GM12873 (cell line): ENCODE measurements around the gene DNAH1.

ENCODE experiments used
- TF ChIP-seq, protein P1 (sequence below): IDR thresholded peaks from 2 replicates; pipeline ENCODE4 v1.5.1; 2012; ENCODE audit warnings: low read depth, mild to moderate bottlenecking, moderate library complexity, low read length, control low read depth; ENCODE audit not compliant: insufficient read depth; ENCODE audit errors: missing control alignments

The DNAH1 gene

DNA sequence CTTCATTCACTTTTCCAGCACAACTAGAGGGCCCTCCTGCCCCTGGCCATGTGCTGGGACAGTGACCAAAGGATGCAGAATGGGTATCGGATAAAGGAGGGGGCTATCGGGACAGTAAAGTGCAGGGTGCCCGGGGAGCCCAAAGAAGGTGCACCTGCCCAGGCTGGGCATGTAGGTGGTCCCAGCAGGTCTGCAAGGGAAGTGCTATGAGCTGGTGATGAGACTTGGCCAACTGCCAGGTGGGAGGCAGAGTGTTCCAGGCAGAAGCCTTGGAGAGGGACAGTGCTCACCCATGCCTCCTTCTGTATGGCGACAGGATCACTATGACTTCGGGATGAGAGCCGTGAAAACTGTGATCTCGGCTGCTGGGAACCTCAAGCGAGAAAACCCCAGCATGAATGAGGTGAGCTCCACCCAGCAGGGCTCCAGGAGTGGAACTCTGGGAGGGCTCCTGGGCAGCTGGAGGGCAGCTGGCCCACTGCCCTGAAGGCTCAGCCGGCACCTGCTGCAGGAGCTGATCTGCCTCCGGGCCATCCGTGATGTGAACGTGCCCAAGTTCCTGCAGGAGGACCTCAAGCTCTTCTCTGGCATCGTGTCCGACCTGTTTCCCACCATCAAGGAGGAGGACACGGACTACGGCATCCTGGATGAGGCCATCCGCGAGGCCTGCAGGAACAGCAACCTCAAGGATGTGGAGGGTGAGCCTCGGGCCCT, 48.4 kb downstream of the DNAH1 start:
- TF ChIP-seq, protein P1, sequence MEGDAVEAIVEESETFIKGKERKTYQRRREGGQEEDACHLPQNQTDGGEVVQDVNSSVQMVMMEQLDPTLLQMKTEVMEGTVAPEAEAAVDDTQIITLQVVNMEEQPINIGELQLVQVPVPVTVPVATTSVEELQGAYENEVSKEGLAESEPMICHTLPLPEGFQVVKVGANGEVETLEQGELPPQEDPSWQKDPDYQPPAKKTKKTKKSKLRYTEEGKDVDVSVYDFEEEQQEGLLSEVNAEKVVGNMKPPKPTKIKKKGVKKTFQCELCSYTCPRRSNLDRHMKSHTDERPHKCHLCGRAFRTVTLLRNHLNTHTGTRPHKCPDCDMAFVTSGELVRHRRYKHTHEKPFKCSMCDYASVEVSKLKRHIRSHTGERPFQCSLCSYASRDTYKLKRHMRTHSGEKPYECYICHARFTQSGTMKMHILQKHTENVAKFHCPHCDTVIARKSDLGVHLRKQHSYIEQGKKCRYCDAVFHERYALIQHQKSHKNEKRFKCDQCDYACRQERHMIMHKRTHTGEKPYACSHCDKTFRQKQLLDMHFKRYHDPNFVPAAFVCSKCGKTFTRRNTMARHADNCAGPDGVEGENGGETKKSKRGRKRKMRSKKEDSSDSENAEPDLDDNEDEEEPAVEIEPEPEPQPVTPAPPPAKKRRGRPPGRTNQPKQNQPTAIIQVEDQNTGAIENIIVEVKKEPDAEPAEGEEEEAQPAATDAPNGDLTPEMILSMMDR: no peak

DNA sequence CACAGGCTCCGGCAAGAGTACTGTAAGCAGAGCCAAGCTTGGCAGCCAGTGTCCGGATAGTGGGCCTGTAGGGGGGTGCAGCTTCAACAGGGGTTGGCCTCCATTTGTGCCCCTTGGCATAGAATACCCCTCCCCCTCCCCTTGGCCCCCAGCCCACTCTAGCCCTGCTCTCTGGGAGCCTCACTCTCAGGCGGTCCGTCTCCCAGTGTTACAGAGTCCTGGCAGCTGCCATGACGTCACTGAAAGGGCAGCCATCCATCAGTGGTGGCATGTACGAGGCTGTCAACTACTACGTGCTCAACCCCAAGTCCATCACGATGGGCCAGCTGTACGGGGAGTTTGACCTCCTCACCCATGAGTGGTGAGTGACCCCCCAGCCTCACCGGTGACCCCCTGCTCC, 50.4 kb downstream of the DNAH1 start:
- TF ChIP-seq, protein P1: no peak

DNA sequence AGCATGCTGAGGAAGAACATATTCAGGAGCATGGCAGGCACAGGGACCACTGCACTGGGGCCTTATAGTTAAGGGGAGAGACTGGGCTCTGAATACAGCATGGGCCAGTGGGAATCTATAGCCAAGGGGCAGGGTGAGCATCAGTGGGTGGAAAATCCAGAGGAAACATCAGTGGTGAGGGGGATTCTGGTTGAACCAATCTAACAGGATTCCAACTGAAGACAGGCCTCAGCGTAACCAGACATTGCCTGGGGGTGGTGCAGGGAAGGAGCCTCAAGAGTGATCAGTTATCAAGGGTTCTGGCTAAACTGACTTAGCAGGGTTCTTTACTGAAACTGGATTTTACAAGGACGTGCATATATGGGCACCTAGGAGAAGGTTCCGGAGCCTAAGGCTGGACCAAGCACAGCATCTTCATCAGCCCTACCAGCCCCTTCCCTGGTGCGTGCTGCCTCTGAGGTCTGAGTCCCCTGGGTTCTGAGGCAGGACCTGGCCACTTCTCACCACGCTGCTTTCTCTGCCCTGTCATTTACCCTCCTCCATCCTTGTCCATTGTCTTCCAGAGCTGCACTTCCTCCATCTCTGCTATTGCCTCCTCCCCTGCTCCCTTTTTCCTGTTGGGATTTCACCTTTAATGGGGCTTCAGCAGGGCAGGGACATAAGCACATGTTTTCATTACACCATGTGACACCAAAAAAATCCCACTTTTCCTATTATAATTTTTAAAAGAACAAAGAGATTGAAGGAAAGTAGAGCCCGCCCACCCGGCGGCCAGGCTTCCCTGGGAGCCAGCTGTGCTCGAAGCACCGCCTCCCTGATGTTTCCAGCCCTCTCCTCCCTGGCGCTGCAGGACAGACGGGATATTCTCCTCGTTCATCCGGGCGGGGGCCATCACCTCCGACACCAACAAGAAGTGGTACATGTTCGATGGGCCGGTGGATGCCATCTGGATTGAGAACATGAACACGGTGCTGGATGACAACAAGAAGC, 52.1 kb downstream of the DNAH1 start:
- TF ChIP-seq, protein P1: no peak

DNA sequence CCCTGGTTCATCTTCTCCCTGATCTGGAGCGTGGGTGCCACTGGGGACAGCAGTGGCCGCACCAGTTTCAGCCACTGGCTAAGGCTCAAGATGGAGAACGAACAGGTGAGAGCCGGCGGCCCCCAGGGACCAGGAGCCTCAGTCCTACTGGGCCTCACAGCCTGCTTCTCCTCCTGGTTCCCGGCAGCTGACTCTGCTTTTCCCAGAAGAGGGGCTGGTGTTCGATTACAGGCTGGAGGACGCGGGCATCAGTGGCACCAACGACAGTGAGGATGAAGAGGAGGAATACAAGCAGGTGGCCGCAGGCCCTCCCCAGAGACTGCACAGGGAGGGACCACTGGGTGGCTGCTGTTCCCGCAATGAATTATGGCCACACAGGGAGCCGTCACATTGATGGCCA, 54.4 kb downstream of the DNAH1 start:
- TF ChIP-seq, protein P1: no peak

DNA sequence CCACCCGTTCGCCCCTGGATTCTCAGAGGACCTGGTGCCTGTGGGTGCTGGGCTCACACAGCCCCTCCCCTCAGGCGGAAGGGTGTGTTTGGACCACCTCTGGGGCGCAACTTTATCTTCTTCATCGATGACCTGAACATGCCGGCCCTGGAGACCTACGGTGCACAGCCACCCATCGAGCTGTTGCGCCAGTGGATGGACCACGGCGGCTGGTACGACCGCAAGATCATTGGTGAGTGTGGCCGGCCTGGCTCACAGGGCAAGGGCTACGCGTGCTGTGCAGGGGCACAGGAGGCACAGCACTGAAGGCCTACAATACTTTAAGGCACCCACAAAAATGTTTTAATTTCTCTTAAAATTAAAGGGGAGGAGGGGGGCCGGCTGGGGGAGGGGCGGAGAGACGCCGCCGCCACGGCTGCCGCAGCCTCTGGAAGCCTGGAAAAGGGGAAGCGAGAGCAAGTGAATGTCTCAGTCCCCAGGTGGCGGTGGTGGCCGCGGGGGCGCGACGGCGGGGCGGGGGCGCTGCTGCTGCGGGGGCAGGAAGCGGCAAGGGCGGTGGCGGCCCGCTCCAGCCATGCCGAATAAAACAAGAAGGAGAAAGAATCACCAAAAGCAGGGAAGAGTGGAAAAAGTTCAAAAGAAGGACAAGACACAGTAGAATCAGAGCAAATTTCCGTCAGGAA, 56.8 kb downstream of the DNAH1 start:
- TF ChIP-seq, protein P1: no peak

DNA sequence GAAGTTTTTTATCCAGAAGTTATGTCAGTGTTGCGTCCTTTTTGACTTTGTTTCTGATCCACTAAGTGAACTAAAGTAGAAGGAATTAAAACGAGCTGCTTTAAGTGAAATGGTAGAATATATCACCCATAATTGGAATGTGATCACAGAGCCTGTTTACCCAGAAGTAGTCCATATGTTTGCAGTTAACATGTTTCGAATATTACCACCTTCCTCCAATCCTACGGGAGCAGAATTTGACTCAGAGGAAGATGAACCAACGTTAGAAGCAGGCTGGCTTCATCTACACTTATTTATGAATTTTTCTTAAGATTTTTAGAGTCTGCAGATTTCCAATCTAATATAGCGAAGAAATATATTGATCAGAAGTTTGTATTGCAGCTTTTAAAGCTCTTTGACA, 57.6 kb downstream of the DNAH1 start:
- TF ChIP-seq, protein P1: no peak

DNA sequence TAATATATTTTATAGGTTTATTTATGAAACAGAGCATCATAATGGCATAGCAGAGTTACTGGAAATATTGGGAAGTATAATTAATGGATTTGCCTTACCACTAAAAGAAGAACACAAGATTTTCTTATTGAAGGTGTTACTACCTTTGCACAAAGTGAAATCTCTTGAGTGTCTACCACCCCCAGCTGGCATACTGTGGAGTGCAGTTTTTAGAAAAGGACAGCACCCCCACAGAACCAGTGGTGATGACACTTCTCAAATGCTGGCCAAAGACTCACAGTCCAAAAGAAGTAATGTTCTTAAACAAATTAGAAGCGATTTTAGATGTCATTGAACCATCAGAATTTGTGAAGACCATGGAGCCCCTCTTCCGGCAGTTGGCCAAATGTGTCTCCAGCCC, 58.1 kb downstream of the DNAH1 start:
- TF ChIP-seq, protein P1: peak; percentile 27
